ENCODE data around the gene USP5.

DNA sequence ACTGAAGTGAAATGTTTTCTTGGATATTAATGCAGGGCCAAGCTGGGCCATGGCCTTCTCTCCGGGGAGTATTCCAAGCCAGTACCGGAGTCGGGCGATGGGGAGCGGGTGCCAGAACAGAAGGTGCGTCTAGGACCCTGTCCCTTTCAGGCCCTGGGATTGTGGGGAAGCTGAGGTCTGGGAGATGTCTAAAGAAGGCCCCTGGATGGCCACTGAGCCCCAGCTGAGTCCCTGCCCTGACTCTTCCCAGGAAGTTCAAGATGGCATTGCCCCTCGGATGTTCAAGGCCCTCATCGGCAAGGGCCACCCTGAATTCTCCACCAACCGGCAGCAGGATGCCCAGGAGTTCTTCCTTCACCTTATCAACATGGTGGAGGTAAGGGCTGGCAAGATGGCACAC lies 8.2 kb downstream of the USP5 start:
- no peak for TF ChIP-seq POLR2A (IDR thresholded peaks at IDR 0.05)
- TF ChIP-seq, protein P1, sequence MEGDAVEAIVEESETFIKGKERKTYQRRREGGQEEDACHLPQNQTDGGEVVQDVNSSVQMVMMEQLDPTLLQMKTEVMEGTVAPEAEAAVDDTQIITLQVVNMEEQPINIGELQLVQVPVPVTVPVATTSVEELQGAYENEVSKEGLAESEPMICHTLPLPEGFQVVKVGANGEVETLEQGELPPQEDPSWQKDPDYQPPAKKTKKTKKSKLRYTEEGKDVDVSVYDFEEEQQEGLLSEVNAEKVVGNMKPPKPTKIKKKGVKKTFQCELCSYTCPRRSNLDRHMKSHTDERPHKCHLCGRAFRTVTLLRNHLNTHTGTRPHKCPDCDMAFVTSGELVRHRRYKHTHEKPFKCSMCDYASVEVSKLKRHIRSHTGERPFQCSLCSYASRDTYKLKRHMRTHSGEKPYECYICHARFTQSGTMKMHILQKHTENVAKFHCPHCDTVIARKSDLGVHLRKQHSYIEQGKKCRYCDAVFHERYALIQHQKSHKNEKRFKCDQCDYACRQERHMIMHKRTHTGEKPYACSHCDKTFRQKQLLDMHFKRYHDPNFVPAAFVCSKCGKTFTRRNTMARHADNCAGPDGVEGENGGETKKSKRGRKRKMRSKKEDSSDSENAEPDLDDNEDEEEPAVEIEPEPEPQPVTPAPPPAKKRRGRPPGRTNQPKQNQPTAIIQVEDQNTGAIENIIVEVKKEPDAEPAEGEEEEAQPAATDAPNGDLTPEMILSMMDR (IDR thresholded peaks at IDR 0.05), result no peak
- no peak for TF ChIP-seq POLR2AphosphoS5 (IDR thresholded peaks at IDR 0.05)
- no peak for TF ChIP-seq EP300 (IDR thresholded peaks at IDR 0.05)
